MM.1S (cell line): Measurements from ENCODE around the gene TARS3.

ENCODE experiments used
- DNase-seq: peaks from one replicate; pipeline ENCODE4 v3.0.0-alpha.2; 2015
- H2AFZ ChIP-seq: fragments of 300-600 bp; sonication (generic); 2 replicates; pipeline ENCODE4 v1.6.0; 2016; ENCODE audit warnings: antibody characterized with exemption, low read length
- H3F3A ChIP-seq: fragments of 300-600 bp; sonication (generic); 2 replicates; pipeline ENCODE4 v1.6.1; 2016; ENCODE audit warnings: mild to moderate bottlenecking, antibody characterized with exemption, low read length, moderate library complexity, mixed read lengths; ENCODE audit not compliant: insufficient read depth
- H3K27ac ChIP-seq: fragments of 300-600 bp; sonication (generic); 2 replicates; pipeline ENCODE4 v1.5.1; 2016; ENCODE audit warnings: mild to moderate bottlenecking, low read length
- H3K27me3 ChIP-seq: fragments of 300-600 bp; sonication (generic); replicated peaks from 2 replicates; pipeline ENCODE4 v1.6.0; 2016; ENCODE audit warnings: low read length; ENCODE audit not compliant: insufficient read depth
- H3K36me3 ChIP-seq: fragments of 300-600 bp; sonication (generic); replicated peaks from 2 replicates; pipeline ENCODE4 v1.6.1; 2016; ENCODE audit warnings: mild to moderate bottlenecking, low read length, mixed read lengths; ENCODE audit not compliant: insufficient read depth
- H3K4me1 ChIP-seq: fragments of 300-600 bp; sonication (generic); 2 replicates; pipeline ENCODE4 v1.6.1; 2016; ENCODE audit warnings: low read length, mixed read lengths
- H3K4me2 ChIP-seq: fragments of 300-600 bp; sonication (generic); 2 replicates; pipeline ENCODE4 v1.6.0; 2016; ENCODE audit warnings: low read depth, low read length
- H3K4me3 ChIP-seq: fragments of 300-600 bp; sonication (generic); 2 replicates; pipeline ENCODE4 v1.5.1; 2016; ENCODE audit warnings: low read length, mixed read lengths
- H3K79me2 ChIP-seq: fragments of 300-600 bp; sonication (generic); 2 replicates; pipeline ENCODE4 v1.6.1; 2016; ENCODE audit warnings: mixed run types, low read length, mixed read lengths
- H3K9ac ChIP-seq: fragments of 300-600 bp; sonication (generic); 2 replicates; pipeline ENCODE4 v1.6.1; 2016; ENCODE audit warnings: low read length, mixed read lengths
- H3K9me2 ChIP-seq: fragments of 300-600 bp; sonication (generic); replicated peaks from 2 replicates; pipeline ENCODE4 v1.6.1; 2016; ENCODE audit warnings: mild to moderate bottlenecking, low read length, mixed read lengths; ENCODE audit not compliant: insufficient read depth
- H3K9me3 ChIP-seq: fragments of 300-600 bp; sonication (generic); replicated peaks from 2 replicates; pipeline ENCODE4 v1.6.1; 2016; ENCODE audit warnings: mild to moderate bottlenecking, low read length, mixed read lengths; ENCODE audit not compliant: insufficient read depth
- H4K20me1 ChIP-seq: fragments of 300-600 bp; sonication (generic); 2 replicates; pipeline ENCODE4 v1.6.1; 2016; ENCODE audit warnings: mild to moderate bottlenecking, low read length, moderate library complexity, mixed read lengths; ENCODE audit not compliant: insufficient read depth
- EZH2 ChIP-seq: fragments of 300-600 bp; sonication (generic); optimal IDR thresholded peaks from 2 replicates; pipeline ENCODE3; 2017; ENCODE audit warnings: low read depth, mild to moderate bottlenecking, antibody characterized with exemption, low read length, mixed read lengths
- EZH2phosphoT487 ChIP-seq: fragments of 300-600 bp; sonication (generic); IDR thresholded peaks from 2 replicates; pipeline ENCODE4 v1.6.1; 2018; ENCODE audit warnings: antibody characterized with exemption, low read length
- TF ChIP-seq, protein P1 (sequence below): fragments of 300-600 bp; sonication (generic); IDR thresholded peaks from 2 replicates; pipeline ENCODE4 v1.5.1; 2016; ENCODE audit warnings: antibody characterized with exemption, low read length, mixed read lengths

Gene TARS3

DNA sequence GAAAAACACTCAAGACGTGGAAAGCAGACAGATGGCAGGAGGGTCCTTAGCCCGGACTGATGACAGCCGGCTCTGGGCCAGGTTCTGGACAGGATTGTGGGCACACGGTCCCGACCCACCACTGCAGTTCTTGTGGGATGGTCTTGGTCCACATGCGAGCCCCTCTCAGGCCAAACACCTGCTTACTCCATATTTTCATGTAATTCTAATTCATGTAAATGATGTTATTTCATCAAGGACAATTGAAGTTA is 104.7 kb downstream of the TARS3 start:
- no peak overlapping the region for H3K4me2 ChIP-seq

DNA sequence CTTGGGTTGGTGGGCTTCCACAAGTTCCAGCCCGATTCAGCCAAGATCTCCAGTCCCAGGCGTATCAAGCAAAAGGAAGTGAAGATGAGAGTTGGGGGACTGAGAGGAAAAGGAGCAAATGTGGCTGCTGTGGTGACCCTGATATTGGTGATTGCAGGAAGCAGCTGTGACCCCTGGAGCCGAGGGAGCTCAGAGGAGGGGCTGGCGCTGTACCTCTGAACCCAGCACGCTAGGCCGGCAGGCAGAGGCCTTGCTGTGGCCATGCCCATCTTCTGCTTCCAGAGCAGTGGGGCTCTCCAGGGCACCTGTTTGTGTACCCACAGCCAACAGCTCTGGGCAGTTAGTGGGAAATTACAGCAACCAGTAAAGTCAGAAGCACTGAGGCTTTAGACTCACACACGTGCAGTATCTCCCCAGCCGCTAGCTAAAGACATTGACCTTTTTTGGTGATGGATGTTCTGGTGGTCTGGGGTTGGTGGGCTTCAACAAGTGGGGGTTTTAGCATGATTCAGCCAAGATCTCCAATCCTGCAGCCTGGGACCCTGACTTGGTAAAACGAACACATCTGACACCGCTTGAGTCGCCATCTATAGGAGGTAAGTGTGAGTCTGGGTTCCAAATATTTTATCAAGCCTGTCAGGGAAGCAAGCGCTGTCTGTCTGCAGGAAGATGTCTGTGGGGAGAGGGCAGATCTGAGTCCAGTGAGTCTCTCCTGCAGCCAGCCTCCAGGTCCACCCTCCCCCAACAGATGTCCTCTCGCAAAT is 105.2 kb downstream of the TARS3 start:
- Histone ChIP-seq H3K4me3 (no peak overlapping the region), H3K27ac (no peak overlapping the region), H3K9me2 (no peaks in the 10 kb centered on the region), H4K20me1 (no peaks in the 10 kb centered on the region), H3K27me3 (no peaks in the 10 kb centered on the region), H2AFZ (no peak overlapping the region), H3K36me3 (no peaks in the 10 kb centered on the region), H3F3A (peaks cover 10% of the 10 kb centered on the region; the same call in 1 of the 2 replicates), H3K9ac (no peak overlapping the region), H3K4me1 (peaks cover 35% of the 10 kb centered on the region), H3K4me2 (no peak overlapping the region), H3K9me3 (no peaks in the 10 kb centered on the region), H3K79me2 (0 out of 2 replicates have a peak, but pooled peaks cover 5% of the 10 kb centered on the region)
- DNase-seq = no peak
- no peak for TF ChIP-seq EZH2phosphoT487

More for the DNA sequence above, 104.7 kb downstream of the TARS3 start:
- Histone ChIP-seq H4K20me1 (no peaks in the 10 kb centered on the region), H3F3A (peaks cover 10% of the 10 kb centered on the region; the same call in 1 of the 2 replicates), H3K27ac (no peak overlapping the region), H3K4me3 (no peak overlapping the region), H3K9ac (no peak overlapping the region), H3K4me1 (peaks cover 35% of the 10 kb centered on the region), H3K27me3 (no peaks in the 10 kb centered on the region), H3K9me2 (no peaks in the 10 kb centered on the region), H3K79me2 (peaks cover 8% of the 10 kb centered on the region; the same call in 1 of the 2 replicates), H2AFZ (no peak overlapping the region), H3K9me3 (no peaks in the 10 kb centered on the region), H3K36me3 (no peaks in the 10 kb centered on the region)
- TF ChIP-seq, protein P1, sequence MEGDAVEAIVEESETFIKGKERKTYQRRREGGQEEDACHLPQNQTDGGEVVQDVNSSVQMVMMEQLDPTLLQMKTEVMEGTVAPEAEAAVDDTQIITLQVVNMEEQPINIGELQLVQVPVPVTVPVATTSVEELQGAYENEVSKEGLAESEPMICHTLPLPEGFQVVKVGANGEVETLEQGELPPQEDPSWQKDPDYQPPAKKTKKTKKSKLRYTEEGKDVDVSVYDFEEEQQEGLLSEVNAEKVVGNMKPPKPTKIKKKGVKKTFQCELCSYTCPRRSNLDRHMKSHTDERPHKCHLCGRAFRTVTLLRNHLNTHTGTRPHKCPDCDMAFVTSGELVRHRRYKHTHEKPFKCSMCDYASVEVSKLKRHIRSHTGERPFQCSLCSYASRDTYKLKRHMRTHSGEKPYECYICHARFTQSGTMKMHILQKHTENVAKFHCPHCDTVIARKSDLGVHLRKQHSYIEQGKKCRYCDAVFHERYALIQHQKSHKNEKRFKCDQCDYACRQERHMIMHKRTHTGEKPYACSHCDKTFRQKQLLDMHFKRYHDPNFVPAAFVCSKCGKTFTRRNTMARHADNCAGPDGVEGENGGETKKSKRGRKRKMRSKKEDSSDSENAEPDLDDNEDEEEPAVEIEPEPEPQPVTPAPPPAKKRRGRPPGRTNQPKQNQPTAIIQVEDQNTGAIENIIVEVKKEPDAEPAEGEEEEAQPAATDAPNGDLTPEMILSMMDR = no peak
- TF ChIP-seq EZH2phosphoT487 (no peak), EZH2 (no peak)
- DNase-seq = no peak

DNA sequence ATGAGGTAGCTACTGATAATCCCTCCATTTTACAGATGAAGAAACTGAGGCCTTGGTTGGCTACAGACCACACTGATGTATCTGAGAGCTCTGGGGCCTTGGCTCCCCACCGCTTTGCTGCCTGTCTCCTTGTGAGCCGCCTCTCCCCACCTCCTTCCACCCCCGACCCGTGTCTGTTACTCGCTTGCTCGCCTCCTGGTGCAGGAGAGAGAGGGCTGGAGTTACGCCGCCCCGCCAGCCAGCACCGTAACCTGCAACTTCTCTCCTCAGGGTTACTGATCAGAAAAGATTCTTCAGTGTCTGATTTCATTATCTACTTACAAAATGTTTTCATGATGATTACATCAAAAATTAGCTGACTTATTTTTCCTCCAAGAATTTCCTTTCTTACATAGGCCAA is 106.2 kb downstream of the TARS3 start:
- Histone ChIP-seq H3K79me2 (0 out of 2 replicates have a peak, but pooled peaks cover 5% of the 10 kb centered on the region), H3K9me3 (no peaks in the 10 kb centered on the region), H2AFZ (no peak overlapping the region), H3K4me1 (peaks cover 35% of the 10 kb centered on the region), H3K9me2 (no peaks in the 10 kb centered on the region), H3K27me3 (no peaks in the 10 kb centered on the region), H3K27ac (no peak overlapping the region), H4K20me1 (no peaks in the 10 kb centered on the region), H3K9ac (no peak overlapping the region), H3K4me3 (no peak overlapping the region), H3F3A (peaks cover 10% of the 10 kb centered on the region; the same call in 1 of the 2 replicates), H3K36me3 (no peaks in the 10 kb centered on the region), H3K4me2 (no peak overlapping the region)
- DNase-seq = no peak
- TF ChIP-seq, protein P1 = no peak
- TF ChIP-seq EZH2phosphoT487 (no peak), EZH2 (no peak)

DNA sequence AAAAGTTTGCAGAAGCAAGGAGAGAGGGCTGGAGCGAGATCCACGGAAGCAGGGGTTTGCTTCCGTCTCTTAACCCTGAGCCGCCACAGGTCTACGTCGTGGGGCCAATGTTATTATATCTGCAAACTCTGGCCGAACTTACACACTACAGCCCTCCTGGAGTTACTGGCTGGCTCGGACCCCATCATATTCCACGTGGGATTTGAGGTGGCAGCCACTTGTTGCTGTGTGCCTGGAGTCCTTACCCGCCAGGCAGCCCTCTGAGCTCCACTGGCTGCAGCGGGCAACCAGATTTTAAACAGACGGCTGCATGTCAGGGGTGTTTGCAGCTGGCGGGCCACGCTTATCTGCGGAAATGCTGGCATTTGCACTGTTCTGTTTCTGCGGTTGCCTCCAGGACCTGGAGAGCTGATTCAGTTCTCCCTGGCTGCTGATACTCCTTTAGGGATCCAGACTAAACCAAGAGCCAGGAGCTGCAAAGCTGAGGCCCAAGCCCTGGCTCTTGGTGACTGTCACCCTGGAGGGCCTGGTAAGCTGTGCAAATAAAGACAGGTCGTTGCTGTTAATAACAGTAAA is 106.8 kb downstream of the TARS3 start:
- no peak overlapping the region for H3K9ac ChIP-seq
- H3K79me2 ChIP-seq = 0 out of 2 replicates have a peak, but pooled peaks cover 5% of the 10 kb centered on the region
- no peaks in the 10 kb centered on the region for H4K20me1 ChIP-seq
- H3K9me2 ChIP-seq = no peaks in the 10 kb centered on the region
- H3K4me2 ChIP-seq = no peak overlapping the region
- TF ChIP-seq EZH2 (no peak), EZH2phosphoT487 (no peak)
- TF ChIP-seq, protein P1 = no peak
- no peaks in the 10 kb centered on the region for H3K27me3 ChIP-seq
- no peak overlapping the region for H3K4me3 ChIP-seq
- no peaks in the 10 kb centered on the region for H3K9me3 ChIP-seq
- no peak overlapping the region for H2AFZ ChIP-seq
- peaks cover 35% of the 10 kb centered on the region for H3K4me1 ChIP-seq
- no peaks in the 10 kb centered on the region for H3K36me3 ChIP-seq
- no peak for DNase-seq
- H3F3A ChIP-seq = peaks cover 10% of the 10 kb centered on the region; the same call in 1 of the 2 replicates
- no peak overlapping the region for H3K27ac ChIP-seq
